Epithelial cell of proximal tubule (primary cell): ENCODE data around the gene PDE4DIP. TPM values are rescaled to one million over a fixed set of nuclear protein-coding genes. Genes with fewer than 3 reads are reported as not detected.
"Not testable (repeated sequence)": the region's sequence is repeated elsewhere in the genome, so short reads cannot be mapped to it uniquely, and the experiment has no call there.

Experiments
- DNase-seq: peaks from one replicate; pipeline ENCODE4 v3.0.0-alpha.2; 2011; ENCODE audit warnings: low read depth
- H3K4me3 ChIP-seq: 2 replicates; pipeline ENCODE4 v1.5.1; 2011; ENCODE audit warnings: low read depth, mild to moderate bottlenecking, low read length
- total RNA-seq: library from RNA; depleted of rRNA; stranded (reverse); fragments of >200 nt; gene quantifications from 2 replicates; pipeline ENCODE4 v1.2.3, GENCODE V29; 2015
- TF ChIP-seq, protein P1 (sequence below): conservative IDR thresholded peaks from 2 replicates; pipeline ENCODE4 v1.5.1; 2012; ENCODE audit warnings: low read depth, mild to moderate bottlenecking, low read length

Gene PDE4DIP
- total RNA-seq, 1 donor from 2014 or later, result 9.9 TPM

DNA sequence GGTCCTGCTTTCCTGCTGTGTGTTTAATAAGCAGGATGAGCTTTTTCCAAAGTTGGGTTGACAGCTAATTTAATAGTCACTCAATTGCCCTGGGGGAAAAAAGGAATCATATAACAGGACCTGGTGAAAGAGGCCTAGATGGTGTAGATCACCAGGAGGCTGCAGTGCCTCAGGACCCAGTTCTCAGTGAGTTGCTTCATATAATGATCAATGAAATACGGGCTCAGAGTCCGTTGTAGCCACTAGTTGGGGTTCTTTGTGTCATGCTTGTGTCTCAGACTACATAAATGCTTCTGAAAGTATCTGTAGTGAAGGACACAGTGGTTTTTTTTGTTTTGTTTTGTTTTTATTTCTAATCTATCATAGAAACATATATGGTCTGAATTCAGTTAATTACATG is 164.5 kb downstream of the PDE4DIP start:
- not testable (repeated sequence) for DNase-seq, H3K4me3 ChIP-seq

DNA sequence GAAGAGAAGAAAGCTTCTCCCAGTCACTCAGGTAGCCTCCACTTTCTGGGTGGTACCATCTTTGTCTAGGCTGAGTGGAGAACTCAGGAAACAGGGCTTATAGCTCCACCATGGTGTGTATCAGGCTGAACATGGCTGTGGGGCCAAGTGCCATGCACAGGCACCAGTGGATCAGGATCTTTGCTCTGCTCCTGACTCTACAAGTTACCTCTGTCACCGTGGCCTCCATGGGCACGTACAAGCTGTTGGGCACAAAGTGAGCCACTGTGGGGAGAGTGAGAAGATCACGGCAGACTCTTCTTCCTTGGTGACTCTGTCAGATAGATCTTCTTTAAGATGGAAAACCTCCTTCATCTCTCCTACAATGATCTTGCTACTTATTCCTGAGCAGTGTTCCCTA is 165.5 kb downstream of the PDE4DIP start:
- DNase-seq, H3K4me3 ChIP-seq: not testable (repeated sequence)

DNA sequence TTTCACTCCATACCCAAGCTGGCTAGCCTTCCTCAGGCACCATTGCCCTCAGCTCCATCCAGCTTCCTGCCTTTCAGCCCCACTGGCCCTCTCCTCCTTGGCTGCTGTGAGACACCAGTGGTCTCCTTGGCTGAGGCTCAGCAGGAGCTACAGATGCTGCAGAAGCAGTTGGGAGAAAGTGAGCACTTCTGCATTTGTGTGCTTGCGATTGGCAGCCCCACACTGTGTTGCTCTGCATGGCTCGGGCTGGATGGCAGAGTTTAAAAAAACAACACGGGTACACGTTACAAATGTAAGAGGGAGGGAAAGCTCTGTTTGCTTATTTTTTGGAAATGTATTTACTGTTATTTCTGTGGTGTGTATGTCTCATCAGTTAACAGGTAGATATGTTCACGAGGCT is 168.4 kb downstream of the PDE4DIP start:
- H3K4me3 ChIP-seq, DNase-seq: not testable (repeated sequence)

DNA sequence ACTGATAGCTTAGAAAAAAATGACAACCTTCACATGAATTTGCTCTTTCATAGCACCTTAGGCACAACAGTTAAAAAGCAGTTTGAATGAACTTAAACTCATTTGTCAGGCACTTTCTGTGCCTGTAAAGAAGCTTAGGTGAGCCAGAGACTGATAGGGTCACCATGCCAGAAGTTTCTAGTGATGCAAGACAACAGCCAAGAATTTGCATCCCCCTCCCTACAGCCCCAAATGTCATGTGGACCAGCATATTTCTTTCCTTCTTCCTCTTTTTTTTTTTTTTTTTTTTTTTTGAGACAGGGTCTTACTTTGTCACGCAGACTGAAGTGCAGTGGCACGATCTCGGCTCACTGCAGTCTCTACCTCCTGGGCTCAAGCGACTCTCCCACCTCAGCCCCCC is 169.3 kb downstream of the PDE4DIP start:
- H3K4me3 ChIP-seq, DNase-seq: not testable (repeated sequence)

DNA sequence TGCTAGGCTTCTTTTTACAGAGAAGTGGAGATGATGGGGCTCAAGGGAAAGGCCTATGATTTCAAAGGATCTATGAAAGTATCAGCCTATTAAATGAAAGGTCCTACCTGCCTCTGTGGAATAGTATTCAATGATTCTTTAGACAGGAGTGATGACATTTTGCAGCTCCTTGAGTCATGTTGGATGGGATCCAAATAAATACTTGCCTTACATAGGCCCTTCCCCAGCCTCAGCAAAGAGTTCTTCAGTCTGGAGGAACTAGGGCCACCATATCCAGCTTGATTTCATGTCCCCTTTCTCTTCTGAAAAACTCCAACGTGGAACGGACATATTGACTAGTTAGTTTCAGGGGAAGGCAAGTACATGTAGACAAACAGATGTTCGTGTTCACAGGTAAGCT is 171.3 kb downstream of the PDE4DIP start:
- not testable (repeated sequence) for H3K4me3 ChIP-seq, DNase-seq

DNA sequence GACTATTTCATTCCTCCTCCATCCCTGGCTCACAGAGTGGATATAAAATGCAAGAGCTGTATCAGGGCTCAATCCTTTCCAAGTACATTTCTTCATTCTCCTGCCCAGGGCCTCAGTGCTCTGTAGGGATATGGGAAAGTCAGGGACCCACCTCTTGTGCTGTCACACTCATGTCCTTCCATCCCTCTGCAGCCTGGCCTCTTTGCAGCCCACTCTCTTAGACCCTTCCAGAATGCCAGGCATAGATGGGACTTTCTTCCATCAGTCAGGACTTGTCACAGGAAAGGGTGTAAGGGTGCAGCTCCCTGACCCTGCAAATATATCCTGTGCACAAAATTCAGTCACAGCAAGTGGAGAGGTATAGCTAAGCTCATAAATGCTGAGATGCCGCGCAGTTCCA is 172.4 kb downstream of the PDE4DIP start:
- DNase-seq, H3K4me3 ChIP-seq: not testable (repeated sequence)

DNA sequence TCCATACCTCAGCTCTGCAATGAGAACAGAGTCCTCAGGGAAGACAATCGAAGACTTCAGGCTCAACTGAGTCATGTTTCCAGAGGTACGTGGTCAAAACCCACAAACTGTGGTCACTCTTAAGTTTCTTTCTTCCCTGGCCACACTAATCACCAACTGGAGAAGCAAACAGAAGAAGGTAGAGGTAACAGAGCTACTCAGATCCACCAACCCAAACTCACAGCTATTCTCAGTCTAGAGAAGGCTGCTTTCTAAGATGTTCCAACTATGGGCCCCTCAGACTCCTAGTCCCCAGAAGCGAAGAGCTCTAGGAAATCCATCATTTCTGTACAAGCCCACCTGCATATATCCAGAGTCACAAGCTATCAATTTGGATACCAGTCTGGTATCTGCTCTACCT is 174.3 kb downstream of the PDE4DIP start:
- DNase-seq, H3K4me3 ChIP-seq: not testable (repeated sequence)

DNA sequence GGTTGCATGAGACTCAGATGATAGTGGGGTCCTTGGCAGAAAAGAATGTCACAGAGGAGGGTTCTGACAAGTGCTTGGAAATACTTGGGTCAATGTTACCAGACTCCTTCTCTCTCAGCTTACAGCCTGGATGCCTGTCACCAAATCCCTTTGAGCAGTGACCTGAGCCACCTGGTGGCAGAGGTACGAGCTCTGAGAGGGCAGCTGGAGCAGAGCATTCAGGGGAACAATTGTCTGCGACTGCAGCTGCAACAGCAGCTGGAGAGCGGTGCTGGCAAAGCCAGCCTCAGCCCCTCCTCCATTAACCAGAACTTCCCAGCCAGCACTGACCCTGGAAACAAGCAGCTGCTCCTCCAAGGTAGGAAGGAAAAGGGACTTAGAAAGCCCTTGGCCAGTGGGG is 180.1 kb downstream of the PDE4DIP start:
- H3K4me3 ChIP-seq, DNase-seq: not testable (repeated sequence)

DNA sequence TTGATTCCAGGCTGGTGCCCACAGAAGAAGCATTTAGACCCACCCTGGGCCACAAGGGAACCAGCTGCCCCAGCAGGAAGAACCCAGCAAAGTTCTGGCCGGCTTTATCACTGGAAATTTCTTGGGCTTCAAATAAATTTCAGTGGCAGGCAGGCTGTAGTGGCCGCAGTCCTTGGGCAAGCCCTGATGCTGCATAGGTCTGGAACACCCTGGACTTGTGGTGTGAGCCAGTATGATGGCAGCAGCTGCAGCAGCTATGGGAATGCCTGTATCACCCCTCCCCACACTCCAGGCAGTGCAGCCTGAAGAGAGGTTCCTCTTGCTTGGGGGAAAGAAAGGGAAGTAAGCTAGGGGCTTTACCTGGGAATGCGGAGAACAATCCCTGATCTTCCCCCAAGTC is 189.7 kb downstream of the PDE4DIP start:
- not testable (repeated sequence) for H3K4me3 ChIP-seq, DNase-seq

DNA sequence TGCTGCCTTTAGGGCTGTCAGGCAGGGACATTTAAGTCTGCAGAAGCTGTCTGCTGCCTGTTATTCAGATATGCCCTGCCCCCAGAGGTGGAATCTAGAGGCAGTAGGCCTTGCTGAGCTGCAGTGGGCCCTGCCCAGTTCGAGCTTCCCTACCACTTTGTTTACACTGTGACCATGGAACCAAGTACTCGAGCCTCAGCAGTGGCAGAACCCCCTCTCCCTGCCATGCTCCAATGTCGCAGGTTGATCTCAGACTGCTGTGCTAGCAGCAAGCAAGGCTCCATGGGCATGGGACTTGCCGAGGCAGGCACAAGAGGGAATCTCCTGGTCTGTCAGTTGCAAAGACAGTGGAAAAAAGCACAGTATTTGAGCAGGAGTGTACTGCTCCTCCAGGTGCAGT is 198.8 kb downstream of the PDE4DIP start:
- H3K4me3 ChIP-seq, DNase-seq: not testable (repeated sequence)

DNA sequence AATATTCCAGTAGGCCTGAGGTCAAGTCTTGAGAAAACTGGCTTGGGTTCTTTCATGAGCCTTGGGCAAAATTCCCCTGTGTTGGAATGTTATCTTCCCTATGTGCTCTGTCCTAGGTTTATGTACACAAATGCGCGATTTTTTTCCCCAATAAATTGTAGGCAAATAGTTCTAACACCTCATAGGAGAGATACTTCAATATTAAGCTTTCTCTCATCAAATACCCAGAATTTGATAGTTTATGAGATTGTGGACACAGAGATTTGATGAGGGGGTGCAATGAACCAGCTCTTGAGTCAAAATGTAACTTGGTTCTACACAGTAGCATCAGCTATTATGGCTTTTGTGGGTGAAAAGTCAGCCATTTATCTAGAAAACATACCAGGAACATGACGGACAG is 220.4 kb downstream of the PDE4DIP start:
- not testable (repeated sequence) for H3K4me3 ChIP-seq, DNase-seq

DNA sequence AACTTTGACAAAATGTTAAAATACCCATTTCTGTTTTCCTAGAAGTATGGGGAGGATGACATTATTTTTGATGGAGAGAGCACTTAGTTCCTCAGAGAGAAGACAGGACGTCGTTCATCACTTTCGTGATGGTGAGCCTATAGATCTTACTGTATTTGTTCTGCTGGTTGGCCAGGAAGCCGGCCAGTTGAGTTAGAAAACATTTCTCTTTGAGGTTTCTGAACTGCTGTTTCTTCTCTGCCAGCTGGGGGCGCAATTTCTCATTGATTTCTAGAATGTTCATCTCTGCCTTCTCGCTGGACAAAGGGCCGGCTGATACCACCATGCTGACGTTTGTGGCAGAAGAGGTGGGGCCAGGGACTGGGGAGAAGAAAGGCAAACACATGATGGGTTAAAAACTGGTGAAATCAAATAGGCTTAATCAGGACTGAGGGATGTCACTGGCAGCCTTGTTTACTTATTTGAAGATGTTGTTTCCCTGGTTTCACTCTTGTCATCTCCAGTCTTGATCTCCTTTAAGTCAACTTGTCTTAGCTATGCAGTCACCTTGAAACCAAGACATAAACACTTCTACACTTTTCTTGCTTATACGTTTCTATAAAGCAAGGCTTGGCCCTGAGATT is 231.4 kb downstream of the PDE4DIP start:
- H3K4me3 ChIP-seq, DNase-seq: not testable (repeated sequence)
- TF ChIP-seq, protein P1, sequence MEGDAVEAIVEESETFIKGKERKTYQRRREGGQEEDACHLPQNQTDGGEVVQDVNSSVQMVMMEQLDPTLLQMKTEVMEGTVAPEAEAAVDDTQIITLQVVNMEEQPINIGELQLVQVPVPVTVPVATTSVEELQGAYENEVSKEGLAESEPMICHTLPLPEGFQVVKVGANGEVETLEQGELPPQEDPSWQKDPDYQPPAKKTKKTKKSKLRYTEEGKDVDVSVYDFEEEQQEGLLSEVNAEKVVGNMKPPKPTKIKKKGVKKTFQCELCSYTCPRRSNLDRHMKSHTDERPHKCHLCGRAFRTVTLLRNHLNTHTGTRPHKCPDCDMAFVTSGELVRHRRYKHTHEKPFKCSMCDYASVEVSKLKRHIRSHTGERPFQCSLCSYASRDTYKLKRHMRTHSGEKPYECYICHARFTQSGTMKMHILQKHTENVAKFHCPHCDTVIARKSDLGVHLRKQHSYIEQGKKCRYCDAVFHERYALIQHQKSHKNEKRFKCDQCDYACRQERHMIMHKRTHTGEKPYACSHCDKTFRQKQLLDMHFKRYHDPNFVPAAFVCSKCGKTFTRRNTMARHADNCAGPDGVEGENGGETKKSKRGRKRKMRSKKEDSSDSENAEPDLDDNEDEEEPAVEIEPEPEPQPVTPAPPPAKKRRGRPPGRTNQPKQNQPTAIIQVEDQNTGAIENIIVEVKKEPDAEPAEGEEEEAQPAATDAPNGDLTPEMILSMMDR, result peak; percentile 4

Other genes with a start within 250 kb of the PDE4DIP start
- gene NBPF14, start 248.4 kb upstream of the PDE4DIP start, total RNA-seq, result 9.4 and 23.4 TPM in 2 replicates
- 6.9 and 30.9 TPM in 2 replicates for gene NUDT4B, start 95.7 kb upstream of the PDE4DIP start, total RNA-seq